Measurements from ENCODE around the gene PRSS2. TPM values are rescaled to one million over a fixed set of nuclear protein-coding genes. Genes with fewer than 3 reads are reported as not detected.

Gene PRSS2
- 0.40 TPM in 1 of 2 replicates, not detected in the other for total RNA-seq (2014; rRNA removed)
- Bru-seq, nascent RNA: percentile 12 among the genes with signal in this experiment
- percentile 7 among the genes with signal in this experiment for BruChase-seq, experiment 1, labeled RNA remaining after a 6-hour chase
- percentile 24 among the genes with signal in this experiment for BruChase-seq, experiment 2, labeled RNA remaining after a 2-hour chase
- long read RNA-seq, transcript PRSS2-201 (5 exons, 795 nt): major isoform, 8 of 10 reads
- long read RNA-seq, partial matches to known transcripts: 2 of 10 reads
- long read RNA-seq, other reads (novel, unspliced or antisense): 0 of 10 reads

DNA sequence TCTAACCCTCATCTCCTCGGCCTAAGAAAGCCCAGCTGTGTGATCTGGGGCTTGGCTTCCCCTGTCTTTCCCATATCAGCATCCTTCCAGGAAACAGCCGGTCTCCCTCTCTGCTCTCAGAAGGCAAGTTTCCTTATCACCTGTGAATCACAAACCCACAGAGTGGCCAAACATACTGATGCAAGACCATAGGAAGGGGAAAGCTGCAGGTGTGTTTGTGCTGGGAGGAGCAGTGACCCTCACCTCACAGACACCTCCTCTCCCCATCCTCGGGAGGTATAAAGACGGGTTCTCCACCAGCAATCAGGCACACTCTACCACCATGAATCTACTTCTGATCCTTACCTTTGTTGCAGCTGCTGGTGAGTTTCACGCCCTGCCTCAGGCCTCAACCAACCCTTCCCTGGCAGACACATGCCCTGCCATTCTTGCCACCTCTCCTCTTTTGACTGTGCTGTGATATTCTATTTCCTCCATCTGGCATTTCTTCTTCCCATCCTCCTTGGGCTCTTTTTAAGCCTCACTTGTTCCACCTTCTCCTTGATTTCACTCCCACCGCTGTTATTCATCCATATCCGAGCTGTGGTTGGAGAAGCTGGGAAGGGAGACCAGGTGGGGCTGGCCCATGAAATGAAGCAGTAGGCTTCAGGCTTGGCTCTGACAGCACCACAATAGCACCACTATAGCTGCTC, at the start of gene PRSS2:
Gene PRSS2 (plus strand): TSS at position 310 of the 692 bp plus-strand sequence. CDS start 13 bp downstream, at position 323.
- Histone ChIP-seq H3K27ac (ENCODE audit: low read length) (no peak within 1 kb of the TSS), H3K36me3 (ENCODE audit: low read depth, low read length) (no peaks in the 10 kb centered on the region), H3K9ac (ENCODE audit: low read length) (no peak within 1 kb of the TSS), H3K27me3 (ENCODE audit: low read length) (peaks cover 13% of the 10 kb centered on the region), H4K20me1 (ENCODE audit: low read length) (no peaks in the 10 kb centered on the region), H3K9me3 (ENCODE audit: low read length) (no peaks in the 10 kb centered on the region), H3K4me1 (ENCODE audit: insufficient read depth, low read length) (peaks cover 16% of the 10 kb centered on the region), H3F3A (ENCODE audit: low read length, unreplicated experiment) (no peaks in the 10 kb centered on the region), H3K9me2 (replicated peaks; ENCODE audit: low read length) (no peaks in the 10 kb centered on the region), H2AFZ (ENCODE audit: low read length) (no peak within 1 kb of the TSS), H3K4me3 (ENCODE audit: low read length) (no peak within 1 kb of the TSS), H3K79me2 (ENCODE audit: low read length) (no peaks in the 10 kb centered on the region), H3K4me2 (ENCODE audit: low read length) (no peak within 1 kb of the TSS)
- ChIA-PET POLR2A (ENCODE audit: unreplicated experiment) (no interaction called here), CTCF (no interaction called here)
- intact Hi-C loops (cut with micrococcal nuclease): no loop called here
- no TSS peak for BruUV-seq (replicated peaks)
- DNase-seq: no peak
- TF ChIP-seq, protein P1, sequence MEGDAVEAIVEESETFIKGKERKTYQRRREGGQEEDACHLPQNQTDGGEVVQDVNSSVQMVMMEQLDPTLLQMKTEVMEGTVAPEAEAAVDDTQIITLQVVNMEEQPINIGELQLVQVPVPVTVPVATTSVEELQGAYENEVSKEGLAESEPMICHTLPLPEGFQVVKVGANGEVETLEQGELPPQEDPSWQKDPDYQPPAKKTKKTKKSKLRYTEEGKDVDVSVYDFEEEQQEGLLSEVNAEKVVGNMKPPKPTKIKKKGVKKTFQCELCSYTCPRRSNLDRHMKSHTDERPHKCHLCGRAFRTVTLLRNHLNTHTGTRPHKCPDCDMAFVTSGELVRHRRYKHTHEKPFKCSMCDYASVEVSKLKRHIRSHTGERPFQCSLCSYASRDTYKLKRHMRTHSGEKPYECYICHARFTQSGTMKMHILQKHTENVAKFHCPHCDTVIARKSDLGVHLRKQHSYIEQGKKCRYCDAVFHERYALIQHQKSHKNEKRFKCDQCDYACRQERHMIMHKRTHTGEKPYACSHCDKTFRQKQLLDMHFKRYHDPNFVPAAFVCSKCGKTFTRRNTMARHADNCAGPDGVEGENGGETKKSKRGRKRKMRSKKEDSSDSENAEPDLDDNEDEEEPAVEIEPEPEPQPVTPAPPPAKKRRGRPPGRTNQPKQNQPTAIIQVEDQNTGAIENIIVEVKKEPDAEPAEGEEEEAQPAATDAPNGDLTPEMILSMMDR (conservative IDR thresholded peaks at IDR 0.05; ENCODE audit: low read depth, low read length): no peak
- TF ChIP-seq EZH2phosphoT487 (IDR thresholded peaks at IDR 0.05; ENCODE audit: borderline replicate concordance, low read length) (no peak), EZH2 (IDR thresholded peaks at IDR 0.05; ENCODE audit: low read length, unreplicated experiment) (no peak)
- ATAC-seq: no peak

DNA sequence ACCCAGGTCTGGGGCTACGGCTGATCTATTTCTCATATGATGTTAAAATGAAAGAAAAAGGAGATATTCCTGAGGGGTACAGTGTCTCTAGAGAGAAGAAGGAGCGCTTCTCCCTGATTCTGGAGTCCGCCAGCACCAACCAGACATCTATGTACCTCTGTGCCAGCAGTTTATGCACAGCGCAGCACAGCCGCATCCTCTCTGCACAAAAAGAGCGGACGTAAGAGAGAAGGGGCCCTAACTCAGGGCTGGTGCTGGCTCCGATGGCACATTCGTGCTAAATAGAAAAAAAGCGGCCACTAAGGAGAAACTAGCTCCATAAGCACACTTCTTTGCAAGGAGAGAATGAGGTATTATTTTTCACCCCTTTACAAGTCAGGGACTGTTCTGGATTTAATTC, 49.8 kb upstream of the PRSS2 start:
- BruUV-seq (replicated peaks): no TSS peak
- CTCF ChIA-PET: interaction anchor here (1.0 kb wide), 1 partner anchor 63 kb away, joined by 3 read pairs; no protein-coding TSS in a partner anchor
- no peak overlapping the region for H3K4me3 ChIP-seq (ENCODE audit: low read length)

More for the DNA sequence above, 49.8 kb upstream of the PRSS2 start:
- Histone ChIP-seq H3K4me1 (ENCODE audit: insufficient read depth, low read length) (no peaks in the 10 kb centered on the region), H3K9me3 (ENCODE audit: low read length) (no peaks in the 10 kb centered on the region), H3K9me2 (replicated peaks; ENCODE audit: low read length) (no peaks in the 10 kb centered on the region), H3K4me2 (ENCODE audit: low read length) (no peak overlapping the region), H4K20me1 (ENCODE audit: low read length) (no peaks in the 10 kb centered on the region), H3K9ac (ENCODE audit: low read length) (no peak overlapping the region), H3K36me3 (ENCODE audit: low read depth, low read length) (no peaks in the 10 kb centered on the region), H2AFZ (ENCODE audit: low read length) (no peak overlapping the region), H3K27ac (ENCODE audit: low read length) (no peak overlapping the region), H3K79me2 (ENCODE audit: low read length) (no peaks in the 10 kb centered on the region), H3K27me3 (ENCODE audit: low read length) (peaks cover 61% of the 10 kb centered on the region), H3F3A (ENCODE audit: low read length, unreplicated experiment) (no peaks in the 10 kb centered on the region)
- POLR2A ChIA-PET (ENCODE audit: unreplicated experiment): no interaction called here
- TF ChIP-seq, protein P1 (conservative IDR thresholded peaks at IDR 0.05; ENCODE audit: low read depth, low read length): no peak
- TF ChIP-seq EZH2phosphoT487 (IDR thresholded peaks at IDR 0.05; ENCODE audit: borderline replicate concordance, low read length) (no peak), EZH2 (IDR thresholded peaks at IDR 0.05; ENCODE audit: low read length, unreplicated experiment) (no peak)
- DNase-seq (no peak), ATAC-seq (no peak)
- intact Hi-C loops (cut with micrococcal nuclease): no loop called here
